Activated CD4-positive, alpha-beta memory T cell treated with anti-CD3 and anti-CD28 coated beads, Interleukin-2, amount 10 ng/mL, durations not matched to agents 7 days and 5 days (primary cell): ENCODE data around the gene IGIP. TPM values are rescaled to one million over a fixed set of nuclear protein-coding genes. Genes with fewer than 3 reads are reported as not detected.
A peak's percentile ranks its signal among the peaks of the same experiment; 100 is the strongest.

ENCODE experiments used
- CTCF ChIA-PET: fragments of 350-600 bp; sonication (Branson Sonifier 250); formaldehyde crosslinking; loops from one replicate; lab custom pipeline; 2021; ENCODE audit warnings: antibody characterized with exemption, inconsistent platforms; lab: Charles Lee
- POLR2A ChIA-PET: fragments of 350-600 bp; sonication (Branson Sonifier 250); formaldehyde crosslinking; loops from one replicate; lab custom pipeline; 2021; ENCODE audit warnings: antibody characterized with exemption; lab: Charles Lee
- DNase-seq: peaks from one replicate; pipeline ENCODE4 v3.0.0-alpha.2; 2020
- H3K27ac Mint-ChIP-seq: one replicate; pipeline ENCODE4 v1.8.0; 2021; ENCODE audit warnings: mild to moderate bottlenecking, mixed read lengths
- H3K27me3 Mint-ChIP-seq: one replicate; pipeline ENCODE4 v1.8.0; 2021; ENCODE audit warnings: mixed read lengths
- H3K36me3 Mint-ChIP-seq: one replicate; pipeline ENCODE4 v1.8.0; 2021; ENCODE audit warnings: low read depth, mixed read lengths
- H3K4me1 Mint-ChIP-seq: one replicate; pipeline ENCODE4 v1.8.0; 2021; ENCODE audit warnings: mixed read lengths
- H3K4me3 Mint-ChIP-seq: one replicate; pipeline ENCODE4 v1.8.0; 2021; ENCODE audit warnings: mild to moderate bottlenecking, mixed read lengths
- H3K9me3 Mint-ChIP-seq: one replicate; pipeline ENCODE4 v1.8.0; 2021; ENCODE audit warnings: mixed read lengths
- total RNA-seq, 2 experiments: library from RNA; stranded (reverse); gene quantifications; one replicate each; pipeline ENCODE4 v1.2.3, GENCODE V29; 2021

Gene IGIP
- total RNA-seq, 2 experiments from 2014 or later: 4.8 to 4.9 TPM

- ChIA-PET CTCF (interaction anchor here (0.9 to 3.7 kb wide), 6 partner anchors 11 to 201 kb away, joined by 4 to 32 read pairs (median 5); partner anchors contain the start of gene CYSTM1), POLR2A (no interaction called here)
- H3K4me1 Mint-ChIP-seq: peaks cover 9% of the 10 kb centered on the region
- H3K36me3 Mint-ChIP-seq: no peaks in the 10 kb centered on the region
- H3K27me3 Mint-ChIP-seq: no peaks in the 10 kb centered on the region
- H3K27ac Mint-ChIP-seq: peak overlapping the region; percentile 8
- no peaks in the 10 kb centered on the region for H3K9me3 Mint-ChIP-seq
- peak; percentile 88 for DNase-seq
- peak overlapping the region; percentile 50 for H3K4me3 Mint-ChIP-seq
These were observed 31.5 kb downstream of the IGIP start for GRCh38 chr5:140157032-140157781.

- H3K4me1 Mint-ChIP-seq: peaks cover 9% of the 10 kb centered on the region
- no peaks in the 10 kb centered on the region for H3K27me3 Mint-ChIP-seq
- CTCF ChIA-PET: interaction anchor here (0.7 to 2.4 kb wide), 9 partner anchors 10 to 192 kb away, joined by 3 to 12 read pairs (median 5); no protein-coding TSS in a partner anchor
- no peak overlapping the region for H3K27ac Mint-ChIP-seq
- H3K36me3 Mint-ChIP-seq: no peaks in the 10 kb centered on the region
- H3K9me3 Mint-ChIP-seq: no peaks in the 10 kb centered on the region
- H3K4me3 Mint-ChIP-seq: no peak overlapping the region
- POLR2A ChIA-PET: interaction anchor here (1.7 kb wide), 1 partner anchor 52 kb away, joined by 4 read pairs; no protein-coding TSS in a partner anchor
- DNase-seq: no peak
These were observed 33.5 kb downstream of the IGIP start for GRCh38 chr5:140159014-140159927.

GRCh38 chr5:140162275-140162674 is 36.5 kb downstream of the IGIP start:
- ChIA-PET POLR2A (no interaction called here), CTCF (no interaction called here)
- H3K4me1 Mint-ChIP-seq: peaks cover 2% of the 10 kb centered on the region
- no peak overlapping the region for H3K4me3 Mint-ChIP-seq
- no peak overlapping the region for H3K27ac Mint-ChIP-seq
- peaks cover 1% of the 10 kb centered on the region for H3K27me3 Mint-ChIP-seq
- H3K9me3 Mint-ChIP-seq: no peaks in the 10 kb centered on the region
- DNase-seq: no peak
- H3K36me3 Mint-ChIP-seq: no peaks in the 10 kb centered on the region

DNA sequence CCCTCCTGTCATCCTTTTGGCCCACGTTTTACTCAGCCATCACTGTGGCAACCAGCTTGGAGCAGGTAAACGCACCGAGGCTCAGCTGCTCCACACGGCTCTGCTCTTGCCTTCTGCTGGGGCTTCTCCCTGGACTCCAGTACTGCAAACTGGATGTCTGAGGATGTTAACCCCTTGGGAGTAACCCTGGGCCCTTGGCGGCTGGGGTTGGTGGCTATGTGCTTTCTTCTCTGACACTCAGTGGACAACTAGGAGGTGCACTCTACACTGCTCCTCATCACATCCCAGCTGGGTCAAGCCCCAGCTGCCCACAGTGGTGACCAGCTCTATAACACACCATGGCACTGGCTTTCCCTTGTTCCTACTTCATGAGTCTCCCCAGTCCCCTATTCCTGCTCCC is 37.0 kb downstream of the IGIP start:
- no peak for DNase-seq
- ChIA-PET CTCF (no interaction called here), POLR2A (no interaction called here)
- Mint-ChIP-seq H3K36me3 (no peaks in the 10 kb centered on the region), H3K9me3 (no peaks in the 10 kb centered on the region), H3K4me3 (no peak overlapping the region), H3K4me1 (no peaks in the 10 kb centered on the region), H3K27ac (no peak overlapping the region), H3K27me3 (peaks cover 2% of the 10 kb centered on the region)

DNA sequence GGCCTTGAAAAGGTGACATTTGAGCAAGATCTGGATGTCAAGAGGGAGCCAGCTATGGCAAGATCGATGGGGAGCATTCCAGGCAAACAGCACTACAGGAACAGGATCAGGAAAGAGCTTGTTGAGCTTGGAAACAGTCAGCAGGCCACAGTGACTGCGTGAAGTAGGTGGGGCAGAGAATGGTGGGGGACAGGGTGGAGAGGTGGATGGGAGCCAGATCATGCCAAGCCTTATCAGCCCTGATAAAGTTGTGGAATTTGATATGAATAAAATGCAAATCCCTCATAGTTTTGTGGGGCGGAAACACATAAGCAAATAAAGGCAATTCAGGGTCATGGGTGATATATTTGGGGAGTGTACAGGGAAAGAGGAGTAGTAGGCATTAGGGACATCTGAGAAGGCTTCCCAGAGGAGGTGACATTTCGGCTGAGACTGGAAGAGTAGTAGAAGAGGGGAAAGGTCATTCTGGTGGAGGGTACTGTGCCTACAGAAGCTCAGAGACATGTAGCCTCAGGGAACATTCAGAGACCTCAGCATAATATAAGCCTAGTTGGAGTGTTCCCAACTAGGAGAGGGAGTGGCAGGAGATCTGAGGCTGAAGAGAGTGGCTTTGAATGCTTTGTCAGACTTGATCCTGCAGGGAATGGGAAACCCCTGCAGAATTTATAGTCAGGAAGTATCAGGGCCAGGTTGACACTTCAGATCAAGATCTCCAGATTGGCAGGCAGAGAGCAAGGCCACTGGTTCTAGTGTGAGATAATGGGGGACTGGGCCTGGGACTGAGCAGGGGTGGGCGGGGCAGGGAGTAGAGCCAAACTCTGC is 39.6 kb downstream of the IGIP start:
- H3K4me3 Mint-ChIP-seq: no peak overlapping the region
- H3K9me3 Mint-ChIP-seq: no peaks in the 10 kb centered on the region
- H3K27me3 Mint-ChIP-seq: peaks cover 2% of the 10 kb centered on the region
- ChIA-PET POLR2A (no interaction called here), CTCF (interaction anchor here (1.1 kb wide), 1 partner anchor 12 kb away, joined by 3 read pairs; no protein-coding TSS in a partner anchor)
- H3K36me3 Mint-ChIP-seq: no peaks in the 10 kb centered on the region
- H3K4me1 Mint-ChIP-seq: peaks cover 5% of the 10 kb centered on the region
- no peak overlapping the region for H3K27ac Mint-ChIP-seq
- no peak for DNase-seq

GRCh38 chr5:140165923-140166270 is 40.2 kb downstream of the IGIP start:
- Mint-ChIP-seq H3K9me3 (no peaks in the 10 kb centered on the region), H3K27ac (no peak overlapping the region), H3K4me3 (no peak overlapping the region), H3K27me3 (peaks cover 2% of the 10 kb centered on the region), H3K4me1 (peaks cover 5% of the 10 kb centered on the region), H3K36me3 (no peaks in the 10 kb centered on the region)
- no peak for DNase-seq
- CTCF ChIA-PET: interaction anchor here (1.1 to 1.9 kb wide), 2 partner anchors 12 to 20 kb away, joined by 3 to 7 read pairs; no protein-coding TSS in a partner anchor
- POLR2A ChIA-PET: no interaction called here

DNA sequence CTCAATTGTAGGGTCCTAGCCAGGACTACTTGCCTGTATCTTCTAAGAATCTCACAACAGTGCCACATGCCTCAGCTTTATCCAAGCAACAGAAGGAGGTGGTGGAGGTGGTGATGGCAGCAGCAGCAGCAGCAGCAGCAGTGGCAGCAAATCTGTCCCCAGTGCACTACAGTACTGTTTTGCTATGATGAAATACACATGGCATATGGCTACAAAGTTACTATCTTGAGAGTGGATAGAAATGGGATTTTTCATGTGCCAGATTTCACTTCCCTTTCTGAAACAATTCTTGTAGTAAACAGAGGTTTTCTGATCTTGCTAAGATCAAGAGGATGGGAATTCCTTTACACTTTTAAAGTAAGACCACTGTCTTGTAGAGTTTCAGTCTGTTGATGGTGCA is 41.2 kb downstream of the IGIP start:
- H3K36me3 Mint-ChIP-seq: no peaks in the 10 kb centered on the region
- H3K4me3 Mint-ChIP-seq: no peak overlapping the region
- ChIA-PET CTCF (interaction anchor here (0.6 to 1.9 kb wide), 2 partner anchors 21 to 346 kb away, joined by 4 to 7 read pairs; no protein-coding TSS in a partner anchor), POLR2A (no interaction called here)
- no peak overlapping the region for H3K27ac Mint-ChIP-seq
- H3K27me3 Mint-ChIP-seq: peaks cover 2% of the 10 kb centered on the region
- DNase-seq: no peak
- no peaks in the 10 kb centered on the region for H3K9me3 Mint-ChIP-seq
- peaks cover 5% of the 10 kb centered on the region for H3K4me1 Mint-ChIP-seq

DNA sequence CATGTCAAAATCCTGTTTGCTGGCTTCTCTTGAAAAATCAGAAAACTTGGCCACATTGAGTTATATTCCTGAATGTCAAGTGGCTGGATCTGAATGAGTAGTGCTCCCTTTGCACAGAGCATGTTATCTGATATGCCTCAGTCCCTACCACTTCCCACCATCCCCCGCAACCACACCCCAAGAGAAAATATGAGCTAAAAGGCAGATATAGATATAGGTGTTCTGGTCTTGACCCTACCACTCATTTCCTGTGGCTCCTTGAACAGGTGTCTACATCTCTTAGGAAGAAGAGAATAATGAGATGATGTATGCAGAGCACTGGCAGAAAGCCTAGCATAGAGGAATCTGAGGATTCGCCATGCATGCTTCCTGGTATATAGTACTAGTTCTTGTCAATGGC is 42.6 kb downstream of the IGIP start:
- H3K27ac Mint-ChIP-seq: no peak overlapping the region
- no peak for DNase-seq
- H3K4me1 Mint-ChIP-seq: peaks cover 5% of the 10 kb centered on the region
- POLR2A ChIA-PET: no interaction called here
- H3K27me3 Mint-ChIP-seq: peaks cover 2% of the 10 kb centered on the region
- H3K9me3 Mint-ChIP-seq: no peaks in the 10 kb centered on the region
- CTCF ChIA-PET: interaction anchor here (1.5 to 2.9 kb wide), 2 partner anchors 9 to 76 kb away, joined by 3 to 12 read pairs; no protein-coding TSS in a partner anchor
- H3K4me3 Mint-ChIP-seq: no peak overlapping the region
- no peaks in the 10 kb centered on the region for H3K36me3 Mint-ChIP-seq

DNA sequence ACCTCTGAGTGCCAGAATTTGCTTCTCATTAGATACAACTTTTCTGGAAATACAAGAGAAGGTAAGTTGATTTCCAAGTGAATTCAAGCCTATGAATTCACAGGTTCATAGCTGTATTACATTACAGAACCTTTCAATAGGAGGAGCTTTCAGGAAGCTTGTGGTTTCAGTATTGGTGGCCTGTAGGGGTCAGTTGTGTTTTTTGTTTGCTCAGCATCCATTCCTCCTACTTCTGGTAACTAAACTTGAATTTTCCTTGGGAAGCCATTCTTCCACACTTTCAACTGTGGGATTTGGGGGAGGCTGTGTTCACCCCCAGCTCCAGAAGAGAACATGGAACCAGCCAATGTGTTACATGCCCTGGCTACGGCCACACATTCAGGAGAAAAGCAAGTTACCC is 43.7 kb downstream of the IGIP start:
- H3K27ac Mint-ChIP-seq: no peak overlapping the region
- H3K4me1 Mint-ChIP-seq: peaks cover 9% of the 10 kb centered on the region
- no peak overlapping the region for H3K4me3 Mint-ChIP-seq
- POLR2A ChIA-PET: interaction anchor here (1.4 kb wide), 1 partner anchor 60 kb away, joined by 3 read pairs; no protein-coding TSS in a partner anchor
- DNase-seq: no peak
- peaks cover 2% of the 10 kb centered on the region for H3K27me3 Mint-ChIP-seq
- H3K9me3 Mint-ChIP-seq: no peaks in the 10 kb centered on the region
- no peaks in the 10 kb centered on the region for H3K36me3 Mint-ChIP-seq
- CTCF ChIA-PET: interaction anchor here (0.7 to 2.9 kb wide), 3 partner anchors 10 to 201 kb away, joined by 3 to 12 read pairs (median 3); partner anchors contain the start of gene NRG2

DNA sequence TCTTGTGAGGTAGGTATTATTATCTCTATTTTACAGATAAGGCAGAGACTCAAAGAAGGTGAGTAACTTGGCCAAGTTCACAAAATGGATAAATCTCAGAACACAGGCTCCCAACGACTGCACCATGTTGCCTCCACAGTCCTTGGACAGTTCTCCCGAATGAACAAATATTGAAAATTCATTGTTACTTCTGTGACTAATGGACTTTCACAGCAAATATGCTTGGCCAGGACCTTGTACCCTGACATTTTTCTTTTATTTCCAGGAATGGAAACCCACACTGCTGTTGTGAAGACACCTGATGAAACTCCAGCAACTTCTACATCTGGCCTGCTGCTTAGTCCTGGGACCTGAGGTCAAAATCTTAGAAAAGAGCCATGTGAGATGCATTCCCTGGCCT is 46.7 kb downstream of the IGIP start:
- POLR2A ChIA-PET: no interaction called here
- DNase-seq: no peak
- no peak overlapping the region for H3K4me3 Mint-ChIP-seq

GRCh38 chr5:140174014-140174413 is 48.3 kb downstream of the IGIP start:
- ChIA-PET POLR2A (interaction anchor here (1.0 kb wide), 1 partner anchor 15 kb away, joined by 5 read pairs; no protein-coding TSS in a partner anchor), CTCF (interaction anchor here (1.3 to 1.4 kb wide), 2 partner anchors 28 to 399 kb away, joined by 4 to 5 read pairs; no protein-coding TSS in a partner anchor)
- Mint-ChIP-seq H3K4me3 (peak overlapping the region; percentile 46), H3K27ac (no peak overlapping the region), H3K9me3 (no peaks in the 10 kb centered on the region), H3K27me3 (peaks cover 2% of the 10 kb centered on the region), H3K36me3 (no peaks in the 10 kb centered on the region), H3K4me1 (peaks cover 19% of the 10 kb centered on the region)
- no peak for DNase-seq

More for the DNA sequence above, 46.7 kb downstream of the IGIP start:
- peaks cover 24% of the 10 kb centered on the region for H3K4me1 Mint-ChIP-seq
- H3K27me3 Mint-ChIP-seq: peaks cover 2% of the 10 kb centered on the region
- CTCF ChIA-PET: no interaction called here
- H3K9me3 Mint-ChIP-seq: no peaks in the 10 kb centered on the region
- no peaks in the 10 kb centered on the region for H3K36me3 Mint-ChIP-seq
- no peak overlapping the region for H3K27ac Mint-ChIP-seq
